ENCODE data around the gene CMTM5. TPM values are rescaled to one million over a fixed set of nuclear protein-coding genes. Genes with fewer than 3 reads are reported as not detected.

Gene CMTM5
- total RNA-seq, 1 experiment from 2014 or later, result 0.24 TPM

GRCh38 chr14:23344481-23344880, 32.4 kb upstream of the CMTM5 start:
- POLR2A ChIA-PET, result no interaction called here
- Mint-ChIP-seq H3K9me3 (peaks cover 29% of the 10 kb centered on the region), H3K4me1 (peaks cover 11% of the 10 kb centered on the region; the same call in 1 of the 2 replicates)

More at GRCh38 chr14:23344481-23344880, 32.4 kb upstream of the CMTM5 start:
- no peak overlapping the region for H3K4me3 Mint-ChIP-seq
- no peak overlapping the region for H3K27ac Mint-ChIP-seq
- peaks cover 20% of the 10 kb centered on the region for H3K27me3 Mint-ChIP-seq (ENCODE audit: low read depth)
- peaks cover 13% of the 10 kb centered on the region for H3K36me3 Mint-ChIP-seq
- TF ChIP-seq PREB (CRISPR knock-in tag; IDR thresholded peaks at IDR 0.05; ENCODE audit: borderline replicate concordance) (no peak), PRRX2 (CRISPR knock-in tag; IDR thresholded peaks at IDR 0.05) (no peak), PRDM15 (CRISPR knock-in tag; IDR thresholded peaks at IDR 0.05) (no peak), ZNF416 (CRISPR knock-in tag; IDR thresholded peaks at IDR 0.05) (no peak), ZNF317 (CRISPR knock-in tag; IDR thresholded peaks at IDR 0.05; ENCODE audit: borderline replicate concordance, low read depth) (no peak), ZNF219 (CRISPR knock-in tag; IDR thresholded peaks at IDR 0.05; ENCODE audit: borderline replicate concordance) (no peak), GABPB1 (CRISPR knock-in tag; IDR thresholded peaks at IDR 0.05) (no peak), RELA (CRISPR knock-in tag; IDR thresholded peaks at IDR 0.05; ENCODE audit: borderline replicate concordance) (no peak), TEAD1 (CRISPR knock-in tag; IDR thresholded peaks at IDR 0.05) (no peak), ZNF512 (CRISPR knock-in tag; IDR thresholded peaks at IDR 0.05; ENCODE audit: borderline replicate concordance) (no peak), NFE2L1 (CRISPR knock-in tag; IDR thresholded peaks at IDR 0.05) (no peak), ESRRA (CRISPR knock-in tag; IDR thresholded peaks at IDR 0.05; ENCODE audit: borderline replicate concordance) (no peak), SOX15 (CRISPR knock-in tag; IDR thresholded peaks at IDR 0.05) (no peak), ZNF425 (CRISPR knock-in tag; conservative IDR thresholded peaks at IDR 0.05) (no peak), FOXK1 (CRISPR knock-in tag; IDR thresholded peaks at IDR 0.05) (no peak), USF2 (CRISPR knock-in tag; IDR thresholded peaks at IDR 0.05) (no peak)
- CTCF ChIA-PET, result interaction anchor here (1.1 to 1.2 kb wide), 2 partner anchors 8 to 16 kb away, joined by 4 read pairs; partner anchors contain the start of gene SLC22A17
- DNase-seq (ENCODE audit: low spot score), result no peak
- no peak for ATAC-seq

All from WTC11 (cell line).